Amygdala (tissue), 56 donors: ENCODE data around the gene XRRA1.
A peak's percentile ranks its signal among the peaks of the same experiment; 100 is the strongest.
"Not testable (repeated sequence)": the region's sequence is repeated elsewhere in the genome, so short reads cannot be mapped to it uniquely, and the experiment has no call there.

Experiments
- DNase-seq, 56 donors: peaks; one replicate each; lab custom pipeline; 2025; lab: John Stamatoyannopoulos, UW

Gene XRRA1

GRCh38 chr11:74839446-74839845 lies 109.4 kb downstream of the XRRA1 start:
- DNase-seq = no peak

GRCh38 chr11:74838188-74838587 lies 110.7 kb downstream of the XRRA1 start:
- DNase-seq = no peak

- no peak for DNase-seq
Measured at GRCh38 chr11:74837191-74837590, 111.7 kb downstream of the XRRA1 start.

- no peak for DNase-seq
Measured at GRCh38 chr11:74826901-74827300, 122.0 kb downstream of the XRRA1 start.

- not testable (repeated sequence) for DNase-seq
Measured at GRCh38 chr11:74825596-74825995, 123.3 kb downstream of the XRRA1 start.

- DNase-seq = no peak
Measured at GRCh38 chr11:74824285-74824982, 124.5 kb downstream of the XRRA1 start.

GRCh38 chr11:74822170-74822569 lies 126.7 kb downstream of the XRRA1 start:
- DNase-seq = peak in 10 of 56 donors; percentile 2 to 61 (median 23)

GRCh38 chr11:74820763-74821162 lies 128.1 kb downstream of the XRRA1 start:
- no peak for DNase-seq

GRCh38 chr11:74819400-74819799 lies 129.5 kb downstream of the XRRA1 start:
- DNase-seq = no peak

GRCh38 chr11:74818283-74818946 lies 130.5 kb downstream of the XRRA1 start:
- no peak for DNase-seq

GRCh38 chr11:74816664-74817063 lies 132.2 kb downstream of the XRRA1 start:
- no peak for DNase-seq

GRCh38 chr11:74815966-74816365 lies 132.9 kb downstream of the XRRA1 start:
- DNase-seq = peak in 1 of 56 donors; percentile 2

- no peak for DNase-seq
Measured at GRCh38 chr11:74809801-74810200, 139.1 kb downstream of the XRRA1 start.

- no peak for DNase-seq
Measured at GRCh38 chr11:74806267-74806666, 142.6 kb downstream of the XRRA1 start.

GRCh38 chr11:74791333-74792100 lies 157.4 kb downstream of the XRRA1 start:
- DNase-seq = no peak
